Measurements from ENCODE around the gene DNAH1. TPM values are rescaled to one million over a fixed set of nuclear protein-coding genes. Genes with fewer than 3 reads are reported as not detected.
A peak's percentile ranks its signal among the peaks of the same experiment; 100 is the strongest.

DNAH1 gene
- total RNA-seq, 2 experiments from 2014 or later = 5.8 to 14.2 TPM

GRCh38 chr3:52286777-52287110, 29.4 kb upstream of the DNAH1 start:
- no peak for DNase-seq (ENCODE audit: low spot score)
- no peak overlapping the region for H2AFZ ChIP-seq (ENCODE audit: low read length)

GRCh38 chr3:52288674-52289073, 27.4 kb upstream of the DNAH1 start:
- Histone ChIP-seq H2AFZ (ENCODE audit: low read length) (no peak overlapping the region), H3K79me2 (ENCODE audit: insufficient read depth, low read depth, low read length) (peaks cover 13% of the 10 kb centered on the region; the same call in 1 of the 2 replicates), H3K9me2 (ENCODE audit: insufficient read depth, low read length) (no peaks in the 10 kb centered on the region), H3K4me2 (ENCODE audit: low read length) (peak overlapping the region; percentile 81), H3K9me3 (ENCODE audit: low read length) (no peaks in the 10 kb centered on the region), H3K4me1 (ENCODE audit: insufficient read depth, low read length, poor library complexity, severe bottlenecking) (peaks cover 21% of the 10 kb centered on the region), H3K36me3 (ENCODE audit: insufficient read depth, low read length) (peaks cover 8% of the 10 kb centered on the region; the same call in 1 of the 2 replicates), H3K27ac (ENCODE audit: low read depth, low read length, poor library complexity, severe bottlenecking) (peak overlapping the region; percentile 95), H3K4me3 (ENCODE audit: low read depth, low read length, poor library complexity, severe bottlenecking) (peak overlapping the region; percentile 83), H4K20me1 (ENCODE audit: insufficient read depth, low read length) (no peaks in the 10 kb centered on the region)
- no peak for DNase-seq (ENCODE audit: low spot score)
- no TSS peak for BruUV-seq (replicated peaks)
- POLR2A ChIA-PET = interaction anchor here (0.6 to 2.4 kb wide), 9 partner anchors 8 to 63 kb away, joined by 3 to 7 read pairs (median 4); partner anchors contain the start of genes TLR9 and TWF2
- intact Hi-C loops (cut with micrococcal nuclease; ENCODE audit: unreplicated experiment) = no loop called here
- CTCF ChIA-PET (ENCODE audit: unreplicated experiment) = interaction anchor here (0.9 to 1.1 kb wide), 3 partner anchors 10 to 96 kb away, joined by 4 read pairs; partner anchors contain the start of gene WDR82
- TF ChIP-seq CTCF (conservative IDR thresholded peaks at IDR 0.05; ENCODE audit: low read length) (no peak), EZH2phosphoT487 (IDR thresholded peaks at IDR 0.05; ENCODE audit: borderline replicate concordance, low read depth, low read length) (no peak)

More at GRCh38 chr3:52286777-52287110, 29.4 kb upstream of the DNAH1 start:
- H3K4me3 ChIP-seq (ENCODE audit: low read depth, low read length, poor library complexity, severe bottlenecking) = peak overlapping the region; percentile 83
- CTCF ChIA-PET (ENCODE audit: unreplicated experiment) = no interaction called here
- H3K9me2 ChIP-seq (ENCODE audit: insufficient read depth, low read length) = no peaks in the 10 kb centered on the region
- H3K27ac ChIP-seq (ENCODE audit: low read depth, low read length, poor library complexity, severe bottlenecking) = peak overlapping the region; percentile 95
- H3K4me2 ChIP-seq (ENCODE audit: low read length) = peak overlapping the region; percentile 81
- no TSS peak for BruUV-seq (replicated peaks)
- H3K79me2 ChIP-seq (ENCODE audit: insufficient read depth, low read depth, low read length) = peaks cover 13% of the 10 kb centered on the region; the same call in 1 of the 2 replicates
- peaks cover 4% of the 10 kb centered on the region; the same call in 1 of the 2 replicates for H3K36me3 ChIP-seq (ENCODE audit: insufficient read depth, low read length)
- peaks cover 21% of the 10 kb centered on the region for H3K4me1 ChIP-seq (ENCODE audit: insufficient read depth, low read length, poor library complexity, severe bottlenecking)
- no peaks in the 10 kb centered on the region for H4K20me1 ChIP-seq (ENCODE audit: insufficient read depth, low read length)
- intact Hi-C loops (cut with micrococcal nuclease; ENCODE audit: unreplicated experiment) = no loop called here
- POLR2A ChIA-PET = interaction anchor here (1.2 to 2.4 kb wide), 3 partner anchors 8 to 62 kb away, joined by 5 to 8 read pairs (median 6); partner anchors contain the start of genes TLR9 and WDR82
- H3K9me3 ChIP-seq (ENCODE audit: low read length) = no peaks in the 10 kb centered on the region
- no peak for TF ChIP-seq CTCF (conservative IDR thresholded peaks at IDR 0.05; ENCODE audit: low read length)
- TF ChIP-seq EZH2phosphoT487 (IDR thresholded peaks at IDR 0.05; ENCODE audit: borderline replicate concordance, low read depth, low read length) = no peak

DNA sequence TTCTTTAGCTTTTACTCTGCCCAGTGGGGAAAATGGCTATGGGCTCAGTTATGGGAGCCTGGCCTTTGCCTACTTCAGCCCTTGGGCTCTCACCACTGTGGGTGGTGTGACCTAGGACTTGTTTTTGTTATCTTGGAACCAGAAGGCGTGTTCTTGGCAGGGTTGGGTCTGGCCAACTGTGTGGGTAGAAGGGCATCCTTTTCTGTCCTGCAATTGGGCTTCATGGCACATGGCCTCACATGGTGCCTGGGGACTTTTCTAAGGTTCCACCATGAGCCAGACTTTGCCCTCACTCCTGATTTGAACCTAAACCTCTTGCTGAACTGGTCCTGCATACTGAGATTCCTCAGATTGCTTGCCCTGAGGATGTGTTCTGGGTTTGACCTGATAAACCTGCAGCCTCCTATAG, 26.8 kb upstream of the DNAH1 start:
- BruUV-seq (replicated peaks) = no TSS peak
- Histone ChIP-seq H3K9me2 (ENCODE audit: insufficient read depth, low read length) (no peaks in the 10 kb centered on the region), H3K4me1 (ENCODE audit: insufficient read depth, low read length, poor library complexity, severe bottlenecking) (peaks cover 21% of the 10 kb centered on the region), H4K20me1 (ENCODE audit: insufficient read depth, low read length) (no peaks in the 10 kb centered on the region), H3K9me3 (ENCODE audit: low read length) (no peaks in the 10 kb centered on the region), H3K79me2 (ENCODE audit: insufficient read depth, low read depth, low read length) (peaks cover 13% of the 10 kb centered on the region; the same call in 1 of the 2 replicates), H3K4me3 (ENCODE audit: low read depth, low read length, poor library complexity, severe bottlenecking) (no peak overlapping the region), H3K4me2 (ENCODE audit: low read length) (peak overlapping the region; percentile 81; the same call in 1 of the 2 replicates), H2AFZ (ENCODE audit: low read length) (no peak overlapping the region), H3K36me3 (ENCODE audit: insufficient read depth, low read length) (peaks cover 8% of the 10 kb centered on the region; the same call in 1 of the 2 replicates), H3K27ac (ENCODE audit: low read depth, low read length, poor library complexity, severe bottlenecking) (no peak overlapping the region)
- POLR2A ChIA-PET = interaction anchor here (0.5 to 1.4 kb wide), 7 partner anchors 9 to 180 kb away, joined by 3 to 7 read pairs (median 4); partner anchors contain the start of gene TWF2
- CTCF ChIA-PET (ENCODE audit: unreplicated experiment) = interaction anchor here (0.9 to 1.1 kb wide), 3 partner anchors 10 to 96 kb away, joined by 4 read pairs; partner anchors contain the start of gene WDR82
- no peak for DNase-seq (ENCODE audit: low spot score)
- TF ChIP-seq EZH2phosphoT487 (IDR thresholded peaks at IDR 0.05; ENCODE audit: borderline replicate concordance, low read depth, low read length) (no peak), CTCF (conservative IDR thresholded peaks at IDR 0.05; ENCODE audit: low read length) (no peak)
- intact Hi-C loops (cut with micrococcal nuclease; ENCODE audit: unreplicated experiment) = no loop called here
